Raji (cell line): ENCODE results near the gene SBDS.
A peak's percentile ranks its signal among the peaks of the same experiment; 100 is the strongest.

Source experiments
- POLR2A ChIP-seq: IDR thresholded peaks from 2 replicates; pipeline ENCODE4 v1.6.1; 2011; ENCODE audit warnings: low read depth, low read length, control low read depth; ENCODE audit not compliant: insufficient read depth

The SBDS gene

GRCh38 chr7:66995050-66995776 lies at the start of gene SBDS:
Gene SBDS (minus strand): TSS chr7:66995586. CDS start chr7:66995417, 169 bp downstream.
- peak; percentile 94 for TF ChIP-seq POLR2A

- TF ChIP-seq POLR2A = no peak
These were observed 37.9 kb upstream of the SBDS start for GRCh38 chr7:67033251-67033650.

- TF ChIP-seq POLR2A = no peak
These were observed 27.1 kb upstream of the SBDS start for GRCh38 chr7:67022511-67022910.

- no peak for TF ChIP-seq POLR2A
These were observed 25.9 kb upstream of the SBDS start for GRCh38 chr7:67021260-67021659.

GRCh38 chr7:67019562-67020390 lies 24.4 kb upstream of the SBDS start:
- TF ChIP-seq POLR2A = no peak

- no peak for TF ChIP-seq POLR2A
These were observed 23.6 kb upstream of the SBDS start for GRCh38 chr7:67018940-67019339.

GRCh38 chr7:67008260-67008659 lies 12.9 kb upstream of the SBDS start:
- TF ChIP-seq POLR2A = no peak

GRCh38 chr7:67006965-67007364 lies 11.6 kb upstream of the SBDS start:
- TF ChIP-seq POLR2A = no peak

GRCh38 chr7:66996444-66997191 lies 1.2 kb upstream of the SBDS start, which contains the start of gene TYW1:
Gene TYW1 (plus strand): TSS chr7:66996833. CDS start chr7:66996979, 146 bp downstream.
- peak; percentile 92 for TF ChIP-seq POLR2A

- no peak for TF ChIP-seq POLR2A
These were observed 20.3 kb downstream of the SBDS start for GRCh38 chr7:66974986-66975590.

- no peak for TF ChIP-seq POLR2A
These were observed 25.1 kb downstream of the SBDS start for GRCh38 chr7:66970310-66970709.

GRCh38 chr7:66967029-66967428 lies 28.4 kb downstream of the SBDS start:
- TF ChIP-seq POLR2A = no peak

- no peak for TF ChIP-seq POLR2A
These were observed 31.0 kb downstream of the SBDS start for GRCh38 chr7:66964411-66964810.

GRCh38 chr7:66961096-66961495 lies 34.3 kb downstream of the SBDS start:
- no peak for TF ChIP-seq POLR2A

- TF ChIP-seq POLR2A = no peak
These were observed 35.2 kb downstream of the SBDS start for GRCh38 chr7:66960192-66960591.
